WTC11 (cell line): ENCODE measurements around the gene ACOXL.

ENCODE experiments used
- ATF1 ChIP-seq: sonication (generic); formaldehyde crosslinking; IDR thresholded peaks from 2 replicates; pipeline ENCODE4 v1.8.1; 2023; ENCODE audit warnings: mild to moderate bottlenecking, moderate library complexity, missing genetic modification reagents
- CTCF ChIP-seq: fragments of 200-600 bp; IDR thresholded peaks from 2 replicates; pipeline ENCODE4 v1.8.0; 2022; ENCODE audit warnings: antibody characterized with exemption
- E2F4 ChIP-seq: sonication (generic); formaldehyde crosslinking; IDR thresholded peaks from 2 replicates; pipeline ENCODE4 v1.8.1; 2022; ENCODE audit warnings: low read depth, mild to moderate bottlenecking, moderate library complexity, missing genetic modification reagents, borderline replicate concordance
- ESRRA ChIP-seq: sonication (generic); formaldehyde crosslinking; IDR thresholded peaks from 2 replicates; pipeline ENCODE4 v1.8.1; 2022; ENCODE audit warnings: mild to moderate bottlenecking, missing genetic modification reagents, borderline replicate concordance
- ETV6 ChIP-seq: sonication (generic); formaldehyde crosslinking; IDR thresholded peaks from 2 replicates; pipeline ENCODE4 v1.8.1; 2022; ENCODE audit warnings: mild to moderate bottlenecking, missing genetic modification reagents
- SP1 ChIP-seq: sonication (generic); formaldehyde crosslinking; conservative IDR thresholded peaks from 2 replicates; pipeline ENCODE4 v1.8.1; 2022; ENCODE audit warnings: missing genetic modification reagents
- TF ChIP-seq, protein P1 (sequence below): sonication (generic); formaldehyde crosslinking; IDR thresholded peaks from 2 replicates; pipeline ENCODE4 v1.8.1; 2022; ENCODE audit warnings: mild to moderate bottlenecking, missing genetic modification reagents, moderate library complexity, borderline replicate concordance
- TF ChIP-seq, protein P2 (sequence below): sonication (generic); formaldehyde crosslinking; IDR thresholded peaks from 2 replicates; pipeline ENCODE4 v1.8.1; 2023; ENCODE audit warnings: mild to moderate bottlenecking, moderate library complexity, missing genetic modification reagents
- TF ChIP-seq, protein P3 (sequence below): sonication (generic); formaldehyde crosslinking; IDR thresholded peaks from 2 replicates; pipeline ENCODE4 v1.8.0; 2022; ENCODE audit warnings: missing genetic modification reagents

- TF ChIP-seq SP1 (no peak), ETV6 (CRISPR knock-in tag) (no peak), ESRRA (CRISPR knock-in tag) (no peak), CTCF (no peak), ATF1 (no peak), E2F4 (no peak)
- TF ChIP-seq, protein P1, sequence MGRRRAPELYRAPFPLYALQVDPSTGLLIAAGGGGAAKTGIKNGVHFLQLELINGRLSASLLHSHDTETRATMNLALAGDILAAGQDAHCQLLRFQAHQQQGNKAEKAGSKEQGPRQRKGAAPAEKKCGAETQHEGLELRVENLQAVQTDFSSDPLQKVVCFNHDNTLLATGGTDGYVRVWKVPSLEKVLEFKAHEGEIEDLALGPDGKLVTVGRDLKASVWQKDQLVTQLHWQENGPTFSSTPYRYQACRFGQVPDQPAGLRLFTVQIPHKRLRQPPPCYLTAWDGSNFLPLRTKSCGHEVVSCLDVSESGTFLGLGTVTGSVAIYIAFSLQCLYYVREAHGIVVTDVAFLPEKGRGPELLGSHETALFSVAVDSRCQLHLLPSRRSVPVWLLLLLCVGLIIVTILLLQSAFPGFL = no peak
- TF ChIP-seq, protein P2, sequence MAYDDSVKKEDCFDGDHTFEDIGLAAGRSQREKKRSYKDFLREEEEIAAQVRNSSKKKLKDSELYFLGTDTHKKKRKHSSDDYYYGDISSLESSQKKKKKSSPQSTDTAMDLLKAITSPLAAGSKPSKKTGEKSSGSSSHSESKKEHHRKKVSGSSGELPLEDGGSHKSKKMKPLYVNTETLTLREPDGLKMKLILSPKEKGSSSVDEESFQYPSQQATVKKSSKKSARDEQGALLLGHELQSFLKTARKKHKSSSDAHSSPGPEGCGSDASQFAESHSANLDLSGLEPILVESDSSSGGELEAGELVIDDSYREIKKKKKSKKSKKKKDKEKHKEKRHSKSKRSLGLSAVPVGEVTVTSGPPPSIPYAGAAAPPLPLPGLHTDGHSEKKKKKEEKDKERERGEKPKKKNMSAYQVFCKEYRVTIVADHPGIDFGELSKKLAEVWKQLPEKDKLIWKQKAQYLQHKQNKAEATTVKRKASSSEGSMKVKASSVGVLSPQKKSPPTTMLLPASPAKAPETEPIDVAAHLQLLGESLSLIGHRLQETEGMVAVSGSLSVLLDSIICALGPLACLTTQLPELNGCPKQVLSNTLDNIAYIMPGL (CRISPR knock-in tag) = no peak
- TF ChIP-seq, protein P3, sequence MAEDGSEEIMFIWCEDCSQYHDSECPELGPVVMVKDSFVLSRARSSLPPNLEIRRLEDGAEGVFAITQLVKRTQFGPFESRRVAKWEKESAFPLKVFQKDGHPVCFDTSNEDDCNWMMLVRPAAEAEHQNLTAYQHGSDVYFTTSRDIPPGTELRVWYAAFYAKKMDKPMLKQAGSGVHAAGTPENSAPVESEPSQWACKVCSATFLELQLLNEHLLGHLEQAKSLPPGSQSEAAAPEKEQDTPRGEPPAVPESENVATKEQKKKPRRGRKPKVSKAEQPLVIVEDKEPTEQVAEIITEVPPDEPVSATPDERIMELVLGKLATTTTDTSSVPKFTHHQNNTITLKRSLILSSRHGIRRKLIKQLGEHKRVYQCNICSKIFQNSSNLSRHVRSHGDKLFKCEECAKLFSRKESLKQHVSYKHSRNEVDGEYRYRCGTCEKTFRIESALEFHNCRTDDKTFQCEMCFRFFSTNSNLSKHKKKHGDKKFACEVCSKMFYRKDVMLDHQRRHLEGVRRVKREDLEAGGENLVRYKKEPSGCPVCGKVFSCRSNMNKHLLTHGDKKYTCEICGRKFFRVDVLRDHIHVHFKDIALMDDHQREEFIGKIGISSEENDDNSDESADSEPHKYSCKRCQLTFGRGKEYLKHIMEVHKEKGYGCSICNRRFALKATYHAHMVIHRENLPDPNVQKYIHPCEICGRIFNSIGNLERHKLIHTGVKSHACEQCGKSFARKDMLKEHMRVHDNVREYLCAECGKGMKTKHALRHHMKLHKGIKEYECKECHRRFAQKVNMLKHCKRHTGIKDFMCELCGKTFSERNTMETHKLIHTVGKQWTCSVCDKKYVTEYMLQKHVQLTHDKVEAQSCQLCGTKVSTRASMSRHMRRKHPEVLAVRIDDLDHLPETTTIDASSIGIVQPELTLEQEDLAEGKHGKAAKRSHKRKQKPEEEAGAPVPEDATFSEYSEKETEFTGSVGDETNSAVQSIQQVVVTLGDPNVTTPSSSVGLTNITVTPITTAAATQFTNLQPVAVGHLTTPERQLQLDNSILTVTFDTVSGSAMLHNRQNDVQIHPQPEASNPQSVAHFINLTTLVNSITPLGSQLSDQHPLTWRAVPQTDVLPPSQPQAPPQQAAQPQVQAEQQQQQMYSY (CRISPR knock-in tag) = no peak
These were observed 36.2 kb downstream of the ACOXL start for GRCh38 chr2:110768591-110768990.
